Effector memory CD8-positive, alpha-beta T cell (primary cell): ENCODE results near the gene INPP5A.

ENCODE experiments used
- ATAC-seq: fragments of 150-1000 bp; cut with Tn5 transposase; replicated peaks from 2 replicates; pipeline ENCODE4 v1.10.0; 2021; ENCODE audit warnings: mild to moderate bottlenecking, moderate library complexity
- DNase-seq, 3 experiments: peaks; one replicate each; pipeline ENCODE4 v3.0.0; 2021
- H3K27ac Mint-ChIP-seq, 2 donors: one replicate each; pipeline ENCODE4 v1.8.0; 2022; ENCODE audit warnings: mild to moderate bottlenecking in 2 of 2, mixed read lengths in 2 of 2, moderate library complexity in 2 of 2
- H3K27me3 Mint-ChIP-seq, 2 donors: one replicate each; pipeline ENCODE4 v1.8.0; 2022; ENCODE audit warnings: mixed read lengths in 2 of 2
- H3K36me3 Mint-ChIP-seq: one replicate; pipeline ENCODE4 v1.8.0; 2022; ENCODE audit warnings: mild to moderate bottlenecking, moderate library complexity, mixed read lengths; ENCODE audit not compliant: insufficient read depth
- H3K4me1 Mint-ChIP-seq, 2 donors: one replicate each; pipeline ENCODE4 v1.8.0; 2022; ENCODE audit warnings: low read depth in 2 of 2, mixed read lengths in 2 of 2
- H3K4me3 Mint-ChIP-seq, 2 donors: one replicate each; pipeline ENCODE4 v1.8.0; 2022; ENCODE audit warnings: mild to moderate bottlenecking in 2 of 2, mixed read lengths in 2 of 2, moderate library complexity in 2 of 2
- H3K9me3 Mint-ChIP-seq, 2 donors: one replicate each; pipeline ENCODE4 v1.8.0; 2022; ENCODE audit warnings: mixed read lengths in 2 of 2

INPP5A gene

DNA sequence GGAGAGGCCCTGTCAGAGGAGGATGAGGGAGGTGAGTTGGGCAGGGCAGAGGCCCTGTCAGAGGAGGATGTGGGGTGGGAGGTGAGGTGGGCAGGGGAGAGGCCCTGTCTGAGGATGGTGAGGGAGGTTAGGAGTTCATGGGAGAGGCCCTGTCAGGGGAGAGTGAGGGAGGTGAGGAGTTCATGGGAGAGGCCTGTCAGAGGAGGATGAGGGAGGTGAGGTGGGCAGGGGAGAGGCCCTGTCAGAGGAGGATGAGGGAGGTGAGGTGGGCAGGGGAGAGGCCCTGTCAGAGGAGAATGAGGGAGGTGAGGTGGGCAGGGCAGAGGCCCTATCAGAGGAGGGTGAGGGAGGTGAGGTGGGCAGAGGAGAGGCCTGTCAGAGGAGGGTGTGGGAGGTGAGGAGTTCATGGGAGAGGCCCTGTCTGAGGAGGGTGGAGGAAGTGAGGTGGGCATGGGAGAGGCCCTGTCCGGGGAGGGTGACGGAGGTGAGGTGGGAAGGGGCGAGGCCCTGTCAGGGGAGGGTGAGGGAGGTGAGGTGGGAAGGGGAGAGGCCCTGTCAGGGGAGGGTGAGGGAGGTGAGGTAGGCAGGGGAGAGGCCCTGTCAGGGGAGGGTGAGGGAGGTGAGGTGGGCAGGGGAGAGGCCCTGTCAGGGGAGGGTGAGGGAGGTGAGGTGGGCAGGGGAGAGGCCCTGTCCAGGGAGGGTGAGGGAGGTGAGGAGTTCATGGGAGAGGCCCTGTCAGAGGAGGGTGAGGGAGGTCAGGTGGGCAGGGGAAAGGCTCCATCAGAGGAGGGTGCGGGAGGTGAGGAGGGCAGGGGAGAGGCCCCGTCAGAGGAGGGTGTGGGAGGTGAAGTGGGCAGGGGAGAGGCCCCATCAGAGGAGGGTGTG is 73.7 kb downstream of the INPP5A start:
- peaks cover 2 to 5% of the 10 kb centered on the region in 2 donors for H3K9me3 Mint-ChIP-seq

GRCh38 chr10:132611986-132612385 is 74.4 kb downstream of the INPP5A start:
- H3K4me3 Mint-ChIP-seq: no peak overlapping the region
- H3K36me3 Mint-ChIP-seq: peaks cover 22% of the 10 kb centered on the region
- no peaks in the 10 kb centered on the region for H3K27me3 Mint-ChIP-seq
- DNase-seq (no peak), ATAC-seq (no peak)
- peaks cover 32 to 34% of the 10 kb centered on the region in 2 donors for H3K4me1 Mint-ChIP-seq
- H3K9me3 Mint-ChIP-seq: peaks cover 6 to 11% of the 10 kb centered on the region in 2 donors
- peak overlapping the region; percentile 80 to 86 for H3K27ac Mint-ChIP-seq

More for the DNA sequence above, 73.7 kb downstream of the INPP5A start:
- H3K27ac Mint-ChIP-seq: peak overlapping the region; percentile 80 to 86
- H3K4me3 Mint-ChIP-seq: no peak overlapping the region
- peaks cover 17% of the 10 kb centered on the region for H3K36me3 Mint-ChIP-seq
- ATAC-seq (no peak), DNase-seq (no peak)
- H3K4me1 Mint-ChIP-seq: peaks cover 26 to 29% of the 10 kb centered on the region in 2 donors
- no peaks in the 10 kb centered on the region for H3K27me3 Mint-ChIP-seq

DNA sequence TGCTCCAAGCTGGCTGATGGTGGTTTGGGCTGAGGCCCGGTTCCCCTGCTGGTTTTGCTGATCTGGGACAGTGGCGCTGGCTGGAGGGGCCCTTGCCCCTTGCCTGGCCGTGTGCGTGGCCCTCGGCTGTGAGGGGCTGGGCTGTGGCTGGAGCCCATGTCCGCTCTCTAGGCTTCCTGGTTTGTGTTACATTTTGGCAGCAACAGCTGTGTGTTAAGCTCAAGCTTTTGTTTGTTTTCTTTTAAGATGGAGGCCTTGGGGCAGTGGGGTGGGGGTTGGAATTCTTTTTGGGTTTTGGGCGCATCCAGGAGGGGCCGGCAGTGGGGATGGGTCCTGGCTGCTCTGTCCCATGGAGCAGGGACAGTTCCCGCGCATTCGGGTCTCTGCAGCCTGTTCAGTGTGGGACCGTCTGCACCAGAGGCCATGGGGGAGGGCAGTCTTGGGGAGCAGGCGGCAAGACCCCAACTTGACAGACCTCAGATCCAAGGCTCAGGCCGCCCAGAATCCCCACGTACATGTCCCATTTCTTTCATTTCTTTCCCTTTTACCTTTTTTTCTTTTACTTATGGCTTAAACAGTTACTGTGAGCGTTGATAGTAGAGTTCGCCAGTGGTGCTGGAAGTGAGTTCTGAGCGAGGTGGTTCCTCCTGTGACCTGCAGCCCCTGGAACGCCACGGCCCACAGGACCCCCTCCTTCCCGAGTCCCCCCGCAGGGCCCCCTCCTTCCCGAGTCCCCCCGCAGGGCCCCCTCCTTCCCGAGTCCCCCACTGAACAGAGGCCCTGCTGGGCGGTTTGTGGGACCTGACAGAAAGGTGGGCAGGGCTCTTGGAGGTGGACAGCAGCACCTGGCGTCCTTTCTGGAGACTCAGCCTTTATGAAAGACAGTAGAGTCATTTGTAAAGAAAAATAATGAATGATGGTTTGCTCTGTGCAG is 75.3 kb downstream of the INPP5A start:
- ATAC-seq (no peak), DNase-seq (no peak)
- no peaks in the 10 kb centered on the region for H3K27me3 Mint-ChIP-seq
- H3K27ac Mint-ChIP-seq: peak overlapping the region in 1 of 2 donors; percentile 80
- peaks cover 32 to 34% of the 10 kb centered on the region in 2 donors for H3K4me1 Mint-ChIP-seq
- H3K4me3 Mint-ChIP-seq: no peak overlapping the region
- peaks cover 27% of the 10 kb centered on the region for H3K36me3 Mint-ChIP-seq
- peaks cover 6 to 11% of the 10 kb centered on the region in 2 donors for H3K9me3 Mint-ChIP-seq

DNA sequence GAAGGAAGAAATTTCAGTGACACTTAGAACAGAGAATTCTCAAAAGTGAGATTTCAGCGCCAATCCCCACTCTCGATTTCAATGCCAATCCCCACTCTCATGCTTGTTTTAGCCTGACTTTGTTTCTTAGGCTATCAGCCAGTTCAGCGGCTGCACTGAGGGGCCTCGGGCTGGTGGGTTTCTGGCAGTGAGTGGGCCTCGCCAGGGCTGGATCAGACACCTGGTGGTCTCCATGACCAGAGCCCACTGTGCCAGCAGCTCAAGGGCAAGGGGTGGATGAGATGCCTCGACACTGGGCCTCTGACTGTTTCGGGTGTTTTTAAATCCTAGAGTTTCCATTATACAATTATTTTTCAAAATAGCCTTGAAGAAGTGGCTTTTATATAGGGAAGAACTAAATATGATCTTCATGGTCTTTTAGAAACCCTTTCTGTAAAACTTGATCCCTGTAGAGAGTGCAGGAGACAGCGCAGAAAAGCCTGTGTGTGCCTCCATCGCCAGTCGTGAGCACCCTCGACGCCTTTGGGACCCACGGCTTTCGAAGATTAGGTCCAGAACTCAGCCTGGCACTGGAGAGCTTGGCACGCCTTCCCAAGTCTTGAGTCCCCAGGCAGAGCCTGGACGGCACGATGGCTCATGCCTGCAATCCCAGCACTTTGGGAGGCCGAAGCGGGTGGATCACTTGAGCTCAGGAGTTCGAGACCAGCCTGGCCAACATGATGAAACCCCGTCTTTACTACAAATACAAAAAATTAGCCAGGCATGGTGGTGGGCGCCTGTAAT is 76.2 kb downstream of the INPP5A start:
- H3K36me3 Mint-ChIP-seq: peaks cover 27% of the 10 kb centered on the region
- H3K4me3 Mint-ChIP-seq: peak overlapping the region in 1 of 2 donors; percentile 14
- H3K9me3 Mint-ChIP-seq: peaks cover 6 to 11% of the 10 kb centered on the region in 2 donors

GRCh38 chr10:132614431-132615340 is 77.1 kb downstream of the INPP5A start:
- H3K27me3 Mint-ChIP-seq: no peaks in the 10 kb centered on the region
- DNase-seq: no peak
- no peak overlapping the region for H3K4me3 Mint-ChIP-seq
- ATAC-seq: no peak
- H3K4me1 Mint-ChIP-seq: peaks cover 29 to 30% of the 10 kb centered on the region in 2 donors
- H3K9me3 Mint-ChIP-seq: peaks cover 6 to 11% of the 10 kb centered on the region in 2 donors
- peaks cover 27% of the 10 kb centered on the region for H3K36me3 Mint-ChIP-seq
- H3K27ac Mint-ChIP-seq: peak overlapping the region in 1 of 2 donors; percentile 92

More for the DNA sequence above, 76.2 kb downstream of the INPP5A start:
- ATAC-seq (no peak), DNase-seq (no peak)
- H3K27ac Mint-ChIP-seq: no peak overlapping the region
- H3K27me3 Mint-ChIP-seq: no peaks in the 10 kb centered on the region
- H3K4me1 Mint-ChIP-seq: peaks cover 31 to 34% of the 10 kb centered on the region in 2 donors

GRCh38 chr10:132615341-132616169 is 78.0 kb downstream of the INPP5A start:
- Mint-ChIP-seq H3K4me1 (peaks cover 29% of the 10 kb centered on the region in 2 donors), H3K27ac (peak overlapping the region; percentile 57 to 92), H3K27me3 (no peaks in the 10 kb centered on the region), H3K36me3 (peaks cover 27% of the 10 kb centered on the region), H3K9me3 (peaks cover 6 to 12% of the 10 kb centered on the region in 2 donors), H3K4me3 (peak overlapping the region; percentile 15 to 62)
- DNase-seq (no peak), ATAC-seq (no peak)

DNA sequence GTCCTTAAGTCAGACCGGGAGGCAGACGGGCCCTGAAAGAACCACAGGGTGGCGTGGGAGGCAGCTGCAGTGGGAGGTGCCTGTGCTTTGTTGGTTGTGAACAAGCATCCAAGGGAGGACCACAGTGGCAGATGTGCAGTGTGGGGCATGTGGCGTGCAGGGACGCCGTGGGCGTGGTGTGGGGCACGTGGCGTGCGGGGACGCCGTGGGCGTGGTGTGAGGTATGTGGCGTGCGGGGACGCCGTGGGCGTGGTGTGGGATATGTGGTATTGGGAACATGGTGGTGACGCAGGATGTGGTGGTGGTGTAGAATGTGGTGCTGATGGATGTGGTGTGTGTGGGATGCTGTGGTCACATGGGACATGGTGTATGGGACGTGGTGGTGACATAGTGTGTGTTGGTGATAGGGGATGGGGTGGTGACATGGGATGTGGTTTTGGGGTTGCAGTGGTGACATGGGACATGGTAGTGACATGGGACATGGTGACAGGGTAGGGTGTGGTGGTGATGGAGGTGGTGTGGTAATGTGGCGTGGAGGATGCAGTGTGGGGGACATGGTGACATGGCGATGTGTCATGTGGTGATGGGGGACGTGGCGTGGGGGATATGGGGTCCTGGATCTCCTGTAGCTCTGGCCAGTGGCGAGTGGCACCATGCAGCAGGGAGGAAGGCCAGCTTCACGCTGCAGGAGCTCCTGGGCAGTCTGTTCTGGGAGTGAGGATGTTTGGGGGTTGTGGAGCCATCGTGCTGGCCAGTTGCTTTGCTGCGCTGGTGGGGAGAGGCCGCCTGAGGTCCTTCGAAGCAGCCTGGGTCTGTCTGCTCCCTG is 78.8 kb downstream of the INPP5A start:
- Mint-ChIP-seq H3K27ac (peak overlapping the region; percentile 57 to 92), H3K4me3 (peak overlapping the region; percentile 15 to 62), H3K36me3 (peaks cover 27% of the 10 kb centered on the region), H3K4me1 (peaks cover 22 to 23% of the 10 kb centered on the region in 2 donors), H3K9me3 (peaks cover 6 to 20% of the 10 kb centered on the region in 2 donors), H3K27me3 (no peaks in the 10 kb centered on the region)
- peak; percentile 88 for ATAC-seq
- DNase-seq: peak; percentile 63 to 71 (median 68)

- H3K36me3 Mint-ChIP-seq: peaks cover 27% of the 10 kb centered on the region
- H3K27me3 Mint-ChIP-seq: no peaks in the 10 kb centered on the region
- H3K9me3 Mint-ChIP-seq: peaks cover 6 to 24% of the 10 kb centered on the region in 2 donors
- DNase-seq (no peak), ATAC-seq (no peak)
- H3K27ac Mint-ChIP-seq: peak overlapping the region; percentile 68 to 92
- H3K4me1 Mint-ChIP-seq: peaks cover 19 to 22% of the 10 kb centered on the region in 2 donors
- H3K4me3 Mint-ChIP-seq: no peak overlapping the region
These were observed 79.6 kb downstream of the INPP5A start for GRCh38 chr10:132616996-132617736.

- no peak overlapping the region for H3K4me3 Mint-ChIP-seq
- DNase-seq (no peak), ATAC-seq (no peak)
- peaks cover 15 to 21% of the 10 kb centered on the region in 2 donors for H3K4me1 Mint-ChIP-seq
- peak overlapping the region; percentile 53 to 68 for H3K27ac Mint-ChIP-seq
- H3K9me3 Mint-ChIP-seq: peaks cover 6 to 24% of the 10 kb centered on the region in 2 donors
- H3K27me3 Mint-ChIP-seq: no peaks in the 10 kb centered on the region
- H3K36me3 Mint-ChIP-seq: peaks cover 27% of the 10 kb centered on the region
These were observed 80.1 kb downstream of the INPP5A start for GRCh38 chr10:132617737-132618052.

DNA sequence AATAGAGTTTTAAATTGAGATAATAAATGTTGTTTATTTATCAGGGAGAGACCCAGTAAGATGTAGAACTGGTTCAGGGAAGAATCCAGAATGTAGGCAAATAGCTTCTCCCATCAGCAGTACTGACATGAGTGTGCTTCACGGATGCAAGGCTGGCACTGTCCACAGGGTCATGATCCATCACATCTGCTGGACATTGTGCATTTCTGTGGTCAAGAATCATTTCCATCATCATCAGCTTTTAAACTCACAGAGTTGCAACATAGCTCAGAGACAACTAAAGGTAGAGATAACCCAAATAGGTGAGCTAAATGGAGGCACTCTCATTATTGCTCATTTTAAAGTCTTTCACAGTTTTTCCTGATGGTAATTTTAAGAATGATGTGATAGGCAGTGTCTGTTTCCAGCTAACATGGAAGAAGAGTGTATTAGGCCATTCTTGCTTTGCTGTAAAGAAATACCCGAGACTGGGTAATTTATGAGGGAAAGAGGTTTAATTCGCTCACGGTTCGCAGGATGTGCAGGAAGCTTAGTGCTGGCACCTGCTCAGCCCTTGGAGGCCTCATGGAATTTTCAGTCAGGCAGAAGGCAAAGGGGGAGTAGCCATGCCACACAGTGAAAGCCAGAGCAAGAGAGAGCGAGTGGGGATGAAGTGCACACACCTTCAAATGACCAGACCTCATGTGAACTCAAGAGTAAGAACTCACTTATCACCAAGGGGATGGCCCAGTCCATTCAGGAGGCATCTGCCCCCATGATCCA is 80.8 kb downstream of the INPP5A start:
- Mint-ChIP-seq H3K4me3 (no peak overlapping the region), H3K4me1 (peaks cover 15 to 21% of the 10 kb centered on the region in 2 donors), H3K9me3 (peaks cover 6 to 24% of the 10 kb centered on the region in 2 donors), H3K27ac (peak overlapping the region in 1 of 2 donors; percentile 68), H3K27me3 (no peaks in the 10 kb centered on the region), H3K36me3 (peaks cover 27% of the 10 kb centered on the region)
- ATAC-seq (no peak), DNase-seq (no peak)
